NCI-H2227 treated with DMSO at 0.1 percent for 48 hours (cell line): ENCODE data around the gene SLAMF9.

Source experiments
- DNase-seq: peaks from one replicate; lab custom pipeline; 2025; lab: John Stamatoyannopoulos, UW

Gene SLAMF9

GRCh38 chr1:159953536-159954515, at the start of gene SLAMF9:
Gene SLAMF9, minus strand, starts transcription at chr1:159954237. Its CDS starts 100 bp downstream, at chr1:159954137.
- no peak for DNase-seq

GRCh38 chr1:160001440-160001839, 47.4 kb upstream of the SLAMF9 start:
- no peak for DNase-seq

GRCh38 chr1:159999204-159999603, 45.2 kb upstream of the SLAMF9 start:
- no peak for DNase-seq

GRCh38 chr1:159996653-159997052, 42.6 kb upstream of the SLAMF9 start:
- DNase-seq: no peak

- no peak for DNase-seq
These were observed 40.9 kb upstream of the SLAMF9 start for GRCh38 chr1:159994896-159995295.

- no peak for DNase-seq
These were observed 39.9 kb upstream of the SLAMF9 start for GRCh38 chr1:159993911-159994310.

DNA sequence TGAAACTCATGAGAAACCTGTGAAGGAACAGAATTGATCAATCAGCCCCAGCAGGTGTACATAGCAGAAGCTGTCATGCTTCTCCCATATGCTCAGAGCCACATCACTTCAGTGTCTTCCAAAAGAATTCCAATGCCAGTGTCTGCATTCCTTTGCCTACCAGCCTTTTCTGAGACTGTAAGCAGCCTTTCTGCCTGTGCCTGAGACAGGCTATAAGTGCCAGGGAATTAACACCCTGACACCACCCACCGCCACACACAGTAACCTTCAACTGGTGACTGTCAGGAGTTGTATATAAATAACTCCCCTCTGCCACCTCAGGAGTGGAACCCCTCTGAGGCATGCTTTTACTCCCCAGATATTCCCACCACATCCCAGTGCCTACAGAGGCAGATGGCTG, 38.1 kb upstream of the SLAMF9 start:
- no peak for DNase-seq

GRCh38 chr1:159991513-159991912, 37.5 kb upstream of the SLAMF9 start:
- no peak for DNase-seq

DNA sequence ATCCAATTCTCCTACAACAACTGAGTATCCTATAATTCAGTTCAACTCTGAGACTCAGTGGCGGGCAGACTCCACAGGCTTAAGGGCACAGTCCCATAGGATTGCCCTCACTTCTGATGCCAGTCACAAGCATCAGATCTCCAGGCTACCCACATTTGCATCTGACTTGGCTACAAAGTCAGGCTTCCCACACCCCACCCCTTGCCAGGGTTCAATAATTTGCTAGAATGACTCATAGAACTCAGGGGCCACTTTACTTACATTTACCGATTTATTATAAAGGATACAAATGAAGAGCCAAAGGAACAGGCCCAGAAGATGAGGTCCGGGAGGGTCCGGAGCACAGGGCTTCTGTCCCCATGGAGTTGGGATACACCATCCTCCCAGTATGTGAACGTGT, 36.0 kb upstream of the SLAMF9 start:
- no peak for DNase-seq

DNA sequence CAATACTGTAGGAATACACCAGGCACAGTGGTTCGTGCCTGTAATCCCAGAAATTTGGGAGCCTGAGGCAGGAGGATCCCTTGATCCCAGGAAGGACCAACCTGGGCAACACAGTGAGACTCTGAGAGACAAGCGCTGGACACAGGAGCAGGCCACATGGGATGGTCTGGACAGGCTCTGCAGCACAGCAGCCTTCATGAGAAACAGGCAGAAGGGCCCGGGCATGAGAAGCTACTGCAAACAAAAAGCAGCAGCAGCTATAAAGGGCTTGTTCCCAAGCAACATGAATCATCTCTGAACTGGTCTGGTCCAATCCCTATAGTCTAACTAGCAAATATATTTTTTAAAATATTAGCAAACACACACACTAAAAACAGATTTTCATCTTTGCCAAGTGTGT, 35.5 kb upstream of the SLAMF9 start:
- no peak for DNase-seq

- DNase-seq: no peak
These were observed 34.0 kb upstream of the SLAMF9 start for GRCh38 chr1:159988006-159988405.

DNA sequence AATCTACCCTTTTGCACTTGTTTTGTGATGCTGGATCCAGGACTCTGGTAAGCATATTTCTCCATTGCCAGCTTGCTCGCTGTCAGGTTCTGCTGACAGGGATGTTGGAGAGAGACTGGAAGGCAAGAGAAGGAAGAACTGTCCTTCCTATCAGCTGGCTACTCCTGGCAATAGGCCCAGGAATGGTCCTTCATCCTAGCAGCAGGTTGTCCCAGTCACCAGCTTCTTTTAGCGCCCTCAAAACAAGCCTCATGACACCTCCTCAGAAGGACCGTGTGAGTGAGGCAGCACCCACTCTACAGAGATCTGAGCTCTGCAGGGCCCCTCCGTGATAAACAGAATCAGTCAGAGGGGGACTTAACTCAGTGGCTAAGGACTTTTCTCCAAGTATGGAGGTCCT, 33.1 kb upstream of the SLAMF9 start:
- no peak for DNase-seq

GRCh38 chr1:159986531-159986930, 32.5 kb upstream of the SLAMF9 start:
- DNase-seq: no peak

GRCh38 chr1:159986093-159986492, 32.1 kb upstream of the SLAMF9 start:
- DNase-seq: no peak

DNA sequence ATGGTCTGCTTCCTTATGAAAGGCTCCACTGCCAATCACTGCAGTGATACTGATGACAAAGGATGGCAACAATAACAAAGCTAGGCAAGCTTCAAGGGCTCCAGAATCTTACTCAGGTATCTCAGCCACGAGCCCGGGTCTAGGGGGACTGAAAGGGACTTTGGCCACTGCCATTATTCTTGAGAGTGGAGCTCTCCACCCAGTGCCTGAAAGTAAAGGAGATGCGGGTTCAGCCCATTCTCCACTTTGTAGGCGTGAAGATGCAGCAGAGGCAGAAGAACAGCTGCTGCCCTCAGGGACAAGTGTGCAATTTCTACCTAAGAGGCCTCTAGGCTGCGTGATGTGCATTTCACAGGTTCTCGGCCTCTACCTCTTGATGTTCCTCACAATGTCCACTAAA, 31.4 kb upstream of the SLAMF9 start:
- DNase-seq: no peak

GRCh38 chr1:159983681-159984080, 29.6 kb upstream of the SLAMF9 start:
- no peak for DNase-seq

- DNase-seq: no peak
These were observed 28.2 kb upstream of the SLAMF9 start for GRCh38 chr1:159982280-159982679.

- no peak for DNase-seq
These were observed 27.5 kb upstream of the SLAMF9 start for GRCh38 chr1:159981351-159982055.

DNA sequence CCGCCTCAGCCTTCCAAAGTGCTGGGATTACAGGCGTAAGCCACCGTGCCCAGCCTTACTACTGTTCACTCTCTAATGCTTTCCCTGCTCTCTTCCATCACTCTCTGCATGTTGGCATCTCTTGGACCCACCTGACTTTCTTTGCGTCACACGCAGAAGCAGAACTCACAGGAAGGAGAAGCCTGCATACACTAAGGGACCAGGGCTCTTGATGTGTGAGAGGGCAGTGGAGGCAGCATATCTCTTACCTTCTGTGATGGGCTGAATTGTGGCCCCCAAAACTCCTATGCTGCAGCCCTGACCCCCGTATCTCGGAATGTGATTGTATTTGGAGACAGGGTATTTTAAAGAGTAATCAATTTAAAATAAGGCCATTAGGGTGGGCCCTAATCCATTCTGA, 26.7 kb upstream of the SLAMF9 start:
- no peak for DNase-seq

DNA sequence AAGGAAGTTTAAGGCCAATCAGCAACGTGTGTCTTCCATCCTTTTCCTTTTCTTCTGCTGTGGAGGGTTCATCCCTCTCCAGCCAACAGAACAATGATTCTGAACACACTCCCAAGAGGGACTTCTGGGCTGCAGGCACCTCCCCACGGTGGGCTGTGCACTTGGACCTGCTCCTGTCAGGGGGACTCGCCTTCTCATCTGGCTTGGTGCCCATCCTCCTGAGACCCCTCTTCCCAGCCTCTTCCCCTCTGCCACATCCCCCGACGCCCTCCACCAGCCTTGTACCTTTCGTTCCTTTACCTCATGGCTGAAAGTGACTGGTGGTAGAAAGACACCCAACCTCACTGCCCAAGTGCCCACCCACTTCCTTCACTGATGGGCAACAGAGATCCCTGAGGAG, 26.0 kb upstream of the SLAMF9 start:
- DNase-seq: no peak

DNA sequence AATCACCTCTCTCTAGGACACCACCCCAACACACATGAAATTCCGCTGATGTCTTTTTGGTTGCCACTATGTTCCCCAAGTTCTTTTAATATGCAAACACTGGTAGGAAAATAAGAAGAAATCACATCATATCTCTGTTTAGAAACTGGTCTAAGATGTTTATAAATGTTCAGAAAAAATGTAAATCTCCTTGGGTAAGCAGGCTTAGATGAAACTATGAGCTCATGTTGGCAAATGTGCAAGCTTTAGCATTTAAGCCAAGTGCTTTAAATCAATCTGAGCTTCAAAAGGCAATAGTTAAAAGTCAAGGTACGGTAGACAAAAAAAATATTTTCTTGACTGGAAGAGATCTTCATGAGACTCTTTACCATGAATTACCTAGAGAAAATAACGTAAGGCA, 25.2 kb upstream of the SLAMF9 start:
- DNase-seq: no peak

DNA sequence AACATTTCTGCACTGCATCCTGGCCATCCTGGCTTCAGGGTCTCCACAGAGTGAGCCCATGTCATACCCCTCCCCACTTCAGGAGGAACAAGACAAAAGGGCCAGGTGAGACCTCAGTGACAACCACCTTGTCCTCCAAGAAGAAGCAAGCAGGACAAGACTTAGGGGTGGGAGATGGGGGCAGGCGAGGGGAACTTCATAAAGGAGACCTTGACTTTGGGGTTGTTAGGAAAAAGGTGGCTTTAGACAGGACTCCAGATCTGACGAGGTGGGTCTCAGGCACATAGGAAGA, 24.0 kb upstream of the SLAMF9 start:
- no peak for DNase-seq

GRCh38 chr1:159977364-159978106, 23.5 kb upstream of the SLAMF9 start:
- no peak for DNase-seq
